ENCODE results near the gene SNAP25.

Gene SNAP25

DNA sequence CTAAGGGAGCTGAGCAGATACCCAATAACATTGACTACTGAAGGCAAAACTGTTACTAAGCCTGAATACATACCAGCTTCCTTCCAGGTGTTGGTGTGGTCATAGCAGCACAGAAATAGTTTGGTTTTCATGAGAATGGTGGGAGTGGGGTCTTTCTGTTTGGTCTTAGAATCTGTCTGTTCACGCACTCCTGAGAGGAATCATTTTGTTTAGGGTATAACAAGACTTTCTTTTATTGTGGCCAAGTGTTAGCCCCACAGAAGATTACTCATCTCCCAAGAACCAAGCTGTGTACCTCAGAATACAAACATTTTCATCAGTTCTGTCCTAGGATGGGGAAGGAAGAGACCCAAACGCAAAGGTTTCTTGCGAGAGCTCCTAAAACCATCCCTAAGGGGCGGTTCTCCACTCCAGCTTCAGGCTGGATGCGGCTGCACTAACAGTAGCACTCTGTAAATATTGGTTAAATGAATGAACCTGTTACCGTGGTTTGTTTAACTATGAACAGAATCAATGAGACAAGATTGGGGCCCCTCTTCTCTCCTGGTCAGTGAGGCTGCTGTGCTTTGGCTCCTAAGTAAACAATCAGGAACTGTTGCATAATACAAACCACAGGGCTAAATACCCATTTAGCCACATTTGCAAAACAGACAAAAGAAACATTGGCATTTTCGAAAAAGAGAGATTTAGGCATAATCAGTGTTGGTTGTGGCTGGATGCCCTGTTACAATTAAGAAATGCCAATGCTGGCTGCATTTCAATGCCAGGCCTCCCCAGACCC lies 44.9 kb downstream of the SNAP25 start:
- DNase-seq (ENCODE audit: low read depth) = no peak

- DNase-seq (ENCODE audit: low read depth) = no peak
Measured at GRCh38 chr20:10264166-10264558, 45.5 kb downstream of the SNAP25 start.

DNA sequence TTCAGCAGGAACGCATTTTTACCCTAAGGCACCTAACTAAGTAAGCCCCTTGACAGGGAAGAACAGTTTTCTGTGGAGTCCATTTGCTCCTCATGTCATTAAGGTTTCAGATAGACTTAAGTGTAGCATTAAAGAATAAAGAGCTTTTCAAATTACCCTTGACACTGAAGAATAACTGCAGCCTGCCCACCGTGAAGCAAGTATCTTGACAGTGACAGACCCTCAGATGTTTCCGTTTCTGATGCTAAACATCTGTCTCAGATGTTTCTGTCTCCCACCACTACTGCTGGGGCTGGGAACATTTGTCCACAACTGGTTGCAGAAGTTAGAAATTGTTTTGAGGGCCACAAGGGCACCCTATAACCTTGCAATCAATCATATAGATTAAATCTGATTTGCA lies 50.0 kb downstream of the SNAP25 start:
- no peak for DNase-seq (ENCODE audit: low read depth)

GRCh38 chr20:10270630-10271029 lies 52.0 kb downstream of the SNAP25 start:
- DNase-seq (ENCODE audit: low read depth) = no peak

- no peak for DNase-seq (ENCODE audit: low read depth)
Measured at GRCh38 chr20:10271494-10272219, 53.0 kb downstream of the SNAP25 start.

GRCh38 chr20:10276878-10277580 lies 58.4 kb downstream of the SNAP25 start:
- no peak for DNase-seq (ENCODE audit: low read depth)

GRCh38 chr20:10277616-10278015 lies 59.0 kb downstream of the SNAP25 start:
- DNase-seq (ENCODE audit: low read depth) = no peak

- DNase-seq (ENCODE audit: low read depth) = no peak
Measured at GRCh38 chr20:10278412-10278811, 59.8 kb downstream of the SNAP25 start.

GRCh38 chr20:10280018-10280908 lies 61.6 kb downstream of the SNAP25 start:
- no peak for DNase-seq (ENCODE audit: low read depth)

DNA sequence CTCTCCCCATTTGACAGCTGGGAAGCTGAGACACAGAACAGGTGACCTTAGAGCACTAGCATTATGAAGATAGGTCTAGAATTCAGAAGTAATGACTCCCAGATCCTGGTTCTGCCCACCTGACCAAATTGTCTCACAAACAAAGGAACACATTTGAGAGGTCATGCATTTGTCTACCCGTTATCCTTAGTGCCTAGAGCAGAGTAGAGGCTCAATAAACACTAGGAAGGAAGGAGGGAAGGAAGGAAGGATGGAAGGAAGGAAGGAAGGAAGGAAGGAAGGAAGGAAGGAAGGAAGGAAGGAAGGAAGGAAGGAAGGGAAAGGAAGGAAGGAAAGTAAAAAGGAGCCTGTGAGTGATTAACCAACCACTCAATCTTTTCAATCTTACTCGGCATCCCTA lies 63.3 kb downstream of the SNAP25 start:
- no peak for DNase-seq (ENCODE audit: low read depth)

GRCh38 chr20:10282979-10283456 lies 64.4 kb downstream of the SNAP25 start:
- DNase-seq (ENCODE audit: low read depth) = no peak

GRCh38 chr20:10286356-10286755 lies 67.7 kb downstream of the SNAP25 start:
- no peak for DNase-seq (ENCODE audit: low read depth)

- no peak for DNase-seq (ENCODE audit: low read depth)
Measured at GRCh38 chr20:10288421-10288820, 69.8 kb downstream of the SNAP25 start.

DNA sequence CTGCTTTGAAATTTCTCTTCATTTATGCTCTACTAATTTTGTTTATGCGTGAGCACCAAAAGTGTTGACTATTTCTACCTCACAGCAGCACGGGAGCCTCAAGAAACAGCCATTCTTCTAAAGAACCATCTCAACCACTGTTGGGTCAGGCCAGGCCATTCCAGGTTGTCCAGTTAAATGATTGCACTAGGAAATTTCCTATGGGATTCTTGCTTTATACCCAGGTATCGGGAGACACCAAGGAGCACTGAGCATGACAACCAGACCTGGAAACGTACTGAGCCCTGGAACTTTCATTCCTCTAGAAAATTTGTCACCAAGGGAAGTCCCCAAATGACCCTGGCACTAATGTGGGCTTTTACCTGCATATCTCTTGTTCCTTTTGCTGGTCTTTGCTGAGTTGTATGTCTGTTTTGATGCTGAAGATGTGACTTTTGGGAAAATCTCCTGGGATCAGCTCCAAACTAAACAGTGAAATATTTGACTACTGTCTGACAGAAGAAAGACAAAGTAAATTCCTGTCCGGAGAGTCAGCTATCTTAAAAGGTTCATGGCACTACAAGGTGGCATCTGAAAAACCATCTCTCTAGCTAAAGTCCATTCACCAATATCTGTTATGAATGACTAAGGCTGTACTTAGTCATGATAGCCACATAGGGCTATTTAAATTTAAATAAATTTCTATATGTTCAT lies 70.5 kb downstream of the SNAP25 start:
- DNase-seq (ENCODE audit: low read depth) = no peak

DNA sequence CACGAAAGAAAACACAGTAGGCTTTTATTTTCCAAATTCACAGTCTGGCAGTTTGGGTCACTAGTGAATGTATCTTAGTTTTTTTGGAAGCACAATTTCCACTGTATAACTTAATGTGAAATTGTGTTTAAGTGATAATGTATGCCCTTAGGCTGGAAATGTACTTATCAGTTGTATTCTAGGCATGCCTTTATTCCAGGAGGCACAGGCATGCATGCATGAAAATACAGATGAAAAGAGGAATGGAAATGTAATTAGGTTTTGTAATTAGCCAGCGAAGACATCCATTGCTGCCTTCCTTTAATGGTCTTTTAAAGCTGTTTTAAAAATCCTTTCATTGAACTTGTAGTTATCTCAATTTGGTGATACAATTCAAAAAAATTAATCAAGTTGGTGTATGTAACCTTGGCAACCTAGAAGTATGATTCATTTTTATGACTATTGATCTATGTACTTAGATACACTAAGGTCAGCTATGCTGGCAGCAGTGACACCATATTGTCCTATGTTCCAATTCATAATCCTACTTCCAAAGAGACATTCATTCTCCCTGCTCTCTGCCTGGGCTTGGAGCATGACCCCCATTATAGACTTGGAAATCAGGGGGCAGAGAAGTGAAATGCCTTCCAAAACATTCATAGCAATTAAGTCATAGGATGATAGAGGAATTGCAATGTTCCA lies 73.1 kb downstream of the SNAP25 start:
- no peak for DNase-seq (ENCODE audit: low read depth)

- no peak for DNase-seq (ENCODE audit: low read depth)
Measured at GRCh38 chr20:10297223-10297622, 78.6 kb downstream of the SNAP25 start.

DNA sequence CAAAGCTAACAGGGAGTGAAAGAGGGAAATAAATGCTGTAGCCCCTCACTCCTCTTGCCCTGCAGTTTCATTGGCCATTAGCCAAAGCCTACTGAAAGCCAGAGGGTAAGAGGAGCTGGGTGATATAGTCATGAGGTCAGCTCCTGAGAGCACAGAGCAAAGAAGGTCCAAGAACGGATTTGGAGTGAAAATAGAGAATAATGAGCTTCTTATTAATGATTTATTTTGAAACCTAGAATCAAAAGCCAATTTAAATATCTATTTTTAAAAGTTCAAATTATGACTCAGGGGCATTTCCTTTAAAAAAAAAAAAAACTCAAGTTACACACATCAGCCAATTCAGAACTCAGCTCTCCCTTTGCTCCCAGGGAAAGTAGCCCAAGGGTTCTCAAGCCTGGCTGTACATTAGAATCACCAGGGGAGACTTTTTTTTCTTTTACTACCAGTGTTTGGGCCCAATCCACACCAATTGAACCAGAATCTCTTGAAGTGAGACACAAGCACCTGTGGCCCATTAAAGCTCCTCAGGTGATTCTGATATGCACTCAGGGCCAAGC lies 79.1 kb downstream of the SNAP25 start:
- DNase-seq (ENCODE audit: low read depth) = no peak

DNA sequence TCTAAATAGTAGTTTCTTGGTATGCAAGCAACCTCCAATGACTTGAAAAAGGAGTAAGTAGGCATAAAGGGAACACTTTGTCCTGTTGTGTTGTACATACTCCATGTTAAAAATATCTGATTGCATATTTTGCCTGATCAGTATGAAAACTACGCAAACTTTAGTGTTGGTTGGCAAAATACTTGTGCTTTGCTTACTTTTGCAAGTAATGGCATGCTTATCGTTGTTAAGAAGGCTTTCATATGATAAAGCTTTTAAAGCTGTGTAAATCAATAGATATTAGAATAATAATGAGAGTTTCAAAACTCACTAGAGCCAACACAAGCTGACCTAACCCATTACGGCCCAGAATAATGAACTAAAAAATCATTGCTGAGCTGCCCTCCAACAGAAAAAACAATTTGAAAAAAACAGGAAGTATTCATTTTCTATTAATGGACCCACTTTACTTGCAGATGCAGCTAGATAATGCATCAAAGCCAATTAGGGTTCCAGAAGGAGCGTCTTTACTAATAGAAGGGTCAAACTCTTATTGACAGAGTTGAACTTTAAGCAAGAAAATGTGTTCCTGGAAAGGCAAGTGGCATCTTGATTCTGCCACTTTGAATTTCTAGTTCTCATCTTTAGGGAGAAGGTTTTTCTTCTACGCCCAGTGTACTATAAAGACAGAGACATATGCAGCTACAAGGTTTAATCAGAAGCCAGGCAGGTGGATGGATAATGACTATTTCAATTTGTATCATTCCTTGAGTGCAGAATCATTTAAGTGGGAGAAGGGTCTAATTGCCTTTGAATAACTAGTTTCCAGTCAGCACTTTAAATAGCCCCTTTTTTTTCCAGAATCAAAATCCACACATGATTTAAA lies 82.2 kb downstream of the SNAP25 start:
- no peak for DNase-seq (ENCODE audit: low read depth)

DNA sequence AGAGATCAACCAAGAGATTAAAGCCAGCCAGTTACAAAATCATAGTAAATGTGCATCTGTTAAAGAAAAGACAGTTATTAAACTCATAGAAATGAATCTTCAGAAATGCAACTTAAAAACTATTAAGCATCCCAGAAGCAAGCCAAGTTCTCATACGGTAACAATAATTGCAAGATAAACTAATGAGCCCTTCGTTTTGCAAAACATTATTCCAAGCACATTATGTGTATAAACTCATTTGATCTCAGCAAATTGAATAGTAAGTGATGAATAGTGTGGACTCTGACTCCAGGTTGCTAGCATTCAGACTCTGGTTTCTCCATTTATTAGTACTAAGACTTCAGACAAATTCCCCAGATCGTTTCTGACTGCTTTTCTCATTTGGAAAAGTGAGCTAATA lies 85.2 kb downstream of the SNAP25 start:
- DNase-seq (ENCODE audit: low read depth) = no peak

Data from activated T-cell treated with anti-CD3 and anti-CD28 coated beads for 1 hour (primary cell).